Measurements from ENCODE around the gene GALNT12. TPM values are rescaled to one million over a fixed set of nuclear protein-coding genes. Genes with fewer than 3 reads are reported as not detected.

The GALNT12 gene
- total and polyA plus RNA-seq, 4 donors, result 0.16 to 1.4 (median 0.25) TPM; not detected in 1

- Histone ChIP-seq H3K27ac (ENCODE audit: low read depth in 1 of 2, low read length in 2 of 2) (no peak overlapping the region), H3K9ac (ENCODE audit: low read depth in 1 of 2, low read length in 2 of 2) (no peak overlapping the region), H3K4me3 (ENCODE audit: low read depth in 1 of 3, low read length in 3 of 3) (no peak overlapping the region), H3K36me3 (ENCODE audit: control insufficient read depth in 4 of 4, insufficient read depth in 3 of 4, low read depth in 1 of 4, low read length in 3 of 4) (no peaks in the 10 kb centered on the region), H3K27me3 (ENCODE audit: control insufficient read depth in 4 of 4, insufficient read depth in 4 of 4, low read length in 3 of 4) (no peaks in the 10 kb centered on the region), H3K9me3 (ENCODE audit: control insufficient read depth in 4 of 4, low read length in 3 of 4) (no peaks in the 10 kb centered on the region), H3K4me1 (ENCODE audit: control insufficient read depth in 4 of 4, insufficient read depth in 4 of 4, low read length in 3 of 4) (no peaks in the 10 kb centered on the region)
- no peak for DNase-seq (ENCODE audit: low spot score)
- WGBS, result 88% methylated on average over 5 of the region's 5 CpGs
- TF ChIP-seq RAD21 (IDR thresholded peaks at IDR 0.05), result no peak
- TF ChIP-seq TAF1 (conservative IDR thresholded peaks at IDR 0.05), result no peak
- no peak for TF ChIP-seq ZBTB33 (IDR thresholded peaks at IDR 0.05)
- no peak for TF ChIP-seq ATF3 (IDR thresholded peaks at IDR 0.05)
- TF ChIP-seq GABPA (IDR thresholded peaks at IDR 0.05 in 1 of 2, conservative IDR thresholded peaks at IDR 0.05 in 1 of 2), result no peak
- no peak for TF ChIP-seq YY1 (IDR thresholded peaks at IDR 0.05)
- no peak for TF ChIP-seq JUND (IDR thresholded peaks at IDR 0.05)
- no peak for TF ChIP-seq HNF4A (conservative IDR thresholded peaks at IDR 0.05)
- TF ChIP-seq FOXA2 (IDR thresholded peaks at IDR 0.05), result no peak
- TF ChIP-seq RXRA (IDR thresholded peaks at IDR 0.05), result no peak
Measured at GRCh38 chr9:98830554-98830953, 23.1 kb downstream of the GALNT12 start.

- no peak for TF ChIP-seq CTCF (IDR thresholded peaks at IDR 0.05; ENCODE audit: low read depth, low read length, missing input control)
- TF ChIP-seq TAF1 (conservative IDR thresholded peaks at IDR 0.05), result no peak
- no peak for TF ChIP-seq SP1 (IDR thresholded peaks at IDR 0.05)
- TF ChIP-seq GABPA (IDR thresholded peaks at IDR 0.05 in 1 of 2, conservative IDR thresholded peaks at IDR 0.05 in 1 of 2), result no peak
- no peak for TF ChIP-seq FOXA2 (IDR thresholded peaks at IDR 0.05)
- Histone ChIP-seq H3K27ac (ENCODE audit: low read depth in 1 of 2, low read length in 2 of 2) (no peak overlapping the region), H3K9ac (ENCODE audit: low read depth in 1 of 2, low read length in 2 of 2) (no peak overlapping the region), H3K4me1 (ENCODE audit: control insufficient read depth in 4 of 4, insufficient read depth in 4 of 4, low read length in 3 of 4) (no peaks in the 10 kb centered on the region), H3K9me3 (ENCODE audit: control insufficient read depth in 4 of 4, low read length in 3 of 4) (no peaks in the 10 kb centered on the region), H3K36me3 (ENCODE audit: control insufficient read depth in 4 of 4, insufficient read depth in 3 of 4, low read depth in 1 of 4, low read length in 3 of 4) (no peaks in the 10 kb centered on the region), H3K27me3 (ENCODE audit: control insufficient read depth in 4 of 4, insufficient read depth in 4 of 4, low read length in 3 of 4) (no peaks in the 10 kb centered on the region), H3K4me3 (ENCODE audit: low read depth in 1 of 3, low read length in 3 of 3) (no peak overlapping the region)
- no peak for DNase-seq (ENCODE audit: low spot score)
- 91% methylated on average over 16 of the region's 16 CpGs for WGBS
Measured at GRCh38 chr9:98831696-98832095, 24.2 kb downstream of the GALNT12 start.

- Histone ChIP-seq H3K9ac (ENCODE audit: low read depth in 1 of 2, low read length in 2 of 2) (no peak overlapping the region), H3K27ac (ENCODE audit: low read depth in 1 of 2, low read length in 2 of 2) (no peak overlapping the region), H3K4me3 (ENCODE audit: low read depth in 1 of 3, low read length in 3 of 3) (no peak overlapping the region), H3K27me3 (ENCODE audit: control insufficient read depth in 4 of 4, insufficient read depth in 4 of 4, low read length in 3 of 4) (no peaks in the 10 kb centered on the region), H3K36me3 (ENCODE audit: control insufficient read depth in 4 of 4, insufficient read depth in 3 of 4, low read depth in 1 of 4, low read length in 3 of 4) (no peaks in the 10 kb centered on the region), H3K9me3 (ENCODE audit: control insufficient read depth in 4 of 4, low read length in 3 of 4) (no peaks in the 10 kb centered on the region), H3K4me1 (ENCODE audit: control insufficient read depth in 4 of 4, insufficient read depth in 4 of 4, low read length in 3 of 4) (no peaks in the 10 kb centered on the region)
- TF ChIP-seq HNF4G (IDR thresholded peaks at IDR 0.05) (no peak), FOXA1 (IDR thresholded peaks at IDR 0.05) (no peak), GABPA (IDR thresholded peaks at IDR 0.05 in 1 of 2, conservative IDR thresholded peaks at IDR 0.05 in 1 of 2) (no peak)
- DNase-seq (ENCODE audit: low spot score), result no peak
- WGBS, result 93% methylated on average over 1 of the region's 1 CpG
Measured at GRCh38 chr9:98832768-98833089, 25.3 kb downstream of the GALNT12 start.
